Amniotic epithelial cell (primary cell): Measurements from ENCODE around the gene CCDC146.
A peak's percentile ranks its signal among the peaks of the same experiment; 100 is the strongest.
"Not testable (repeated sequence)": the region's sequence is repeated elsewhere in the genome, so short reads cannot be mapped to it uniquely, and the experiment has no call there.

Experiments
- DNase-seq: peaks from one replicate; pipeline ENCODE4 v3.0.0-alpha.2; 2010; ENCODE audit warnings: low read depth

The CCDC146 gene, protein sequence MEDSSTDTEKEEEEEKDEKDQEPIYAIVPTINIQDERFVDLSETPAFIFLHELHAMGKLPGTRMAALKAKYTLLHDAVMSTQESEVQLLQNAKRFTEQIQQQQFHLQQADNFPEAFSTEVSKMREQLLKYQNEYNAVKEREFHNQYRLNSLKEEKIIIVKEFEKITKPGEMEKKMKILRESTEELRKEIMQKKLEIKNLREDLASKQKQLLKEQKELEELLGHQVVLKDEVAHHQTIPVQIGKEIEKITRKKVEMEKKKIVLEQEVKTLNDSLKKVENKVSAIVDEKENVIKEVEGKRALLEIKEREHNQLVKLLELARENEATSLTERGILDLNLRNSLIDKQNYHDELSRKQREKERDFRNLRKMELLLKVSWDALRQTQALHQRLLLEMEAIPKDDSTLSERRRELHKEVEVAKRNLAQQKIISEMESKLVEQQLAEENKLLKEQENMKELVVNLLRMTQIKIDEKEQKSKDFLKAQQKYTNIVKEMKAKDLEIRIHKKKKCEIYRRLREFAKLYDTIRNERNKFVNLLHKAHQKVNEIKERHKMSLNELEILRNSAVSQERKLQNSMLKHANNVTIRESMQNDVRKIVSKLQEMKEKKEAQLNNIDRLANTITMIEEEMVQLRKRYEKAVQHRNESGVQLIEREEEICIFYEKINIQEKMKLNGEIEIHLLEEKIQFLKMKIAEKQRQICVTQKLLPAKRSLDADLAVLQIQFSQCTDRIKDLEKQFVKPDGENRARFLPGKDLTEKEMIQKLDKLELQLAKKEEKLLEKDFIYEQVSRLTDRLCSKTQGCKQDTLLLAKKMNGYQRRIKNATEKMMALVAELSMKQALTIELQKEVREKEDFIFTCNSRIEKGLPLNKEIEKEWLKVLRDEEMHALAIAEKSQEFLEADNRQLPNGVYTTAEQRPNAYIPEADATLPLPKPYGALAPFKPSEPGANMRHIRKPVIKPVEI

DNA sequence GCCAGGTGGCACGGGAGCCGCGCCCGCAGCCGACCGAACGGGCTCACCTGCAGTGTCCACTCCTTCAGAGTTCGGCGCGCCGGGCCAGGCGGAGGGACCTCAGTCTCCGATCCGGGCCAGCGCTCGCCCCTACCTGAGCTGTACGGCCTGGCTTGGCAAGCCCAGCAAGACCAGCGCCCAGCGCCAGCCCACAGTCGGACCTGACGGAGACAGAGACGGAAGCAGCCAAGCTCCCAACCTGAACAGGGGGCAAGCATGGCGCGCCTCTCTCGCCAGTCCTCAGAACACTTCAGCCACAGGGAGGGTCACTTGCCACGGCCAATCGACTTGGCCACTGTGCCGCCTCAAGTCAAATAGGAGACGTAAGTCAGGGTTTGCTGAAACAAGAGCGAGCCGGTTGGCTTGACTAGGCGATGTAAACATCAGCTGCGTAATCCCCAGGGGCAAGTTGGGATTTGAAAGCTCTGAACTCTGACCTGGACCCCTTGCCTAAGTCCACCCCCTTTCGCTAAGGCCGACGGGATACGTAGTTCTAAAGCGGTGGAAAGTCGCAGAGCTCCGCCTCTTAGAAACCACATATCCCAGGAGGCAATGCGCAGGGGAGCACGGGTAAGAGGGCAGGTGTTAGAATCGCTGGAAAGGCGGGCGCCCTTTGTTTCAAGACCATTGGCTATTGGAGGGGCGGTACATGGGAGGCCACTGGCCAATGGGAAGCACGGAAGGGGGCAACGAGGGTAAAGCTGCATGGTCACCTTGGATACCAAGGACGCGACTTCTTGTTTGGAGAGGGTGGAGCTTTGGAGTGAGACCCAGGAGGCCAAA, at the start of gene CCDC146:
TSS of gene CCDC146 (plus strand) at position 756 of the 822 bp plus-strand sequence. CDS start 45,054 bp downstream, outside the sequence.
- DNase-seq: peak; percentile 98

DNA sequence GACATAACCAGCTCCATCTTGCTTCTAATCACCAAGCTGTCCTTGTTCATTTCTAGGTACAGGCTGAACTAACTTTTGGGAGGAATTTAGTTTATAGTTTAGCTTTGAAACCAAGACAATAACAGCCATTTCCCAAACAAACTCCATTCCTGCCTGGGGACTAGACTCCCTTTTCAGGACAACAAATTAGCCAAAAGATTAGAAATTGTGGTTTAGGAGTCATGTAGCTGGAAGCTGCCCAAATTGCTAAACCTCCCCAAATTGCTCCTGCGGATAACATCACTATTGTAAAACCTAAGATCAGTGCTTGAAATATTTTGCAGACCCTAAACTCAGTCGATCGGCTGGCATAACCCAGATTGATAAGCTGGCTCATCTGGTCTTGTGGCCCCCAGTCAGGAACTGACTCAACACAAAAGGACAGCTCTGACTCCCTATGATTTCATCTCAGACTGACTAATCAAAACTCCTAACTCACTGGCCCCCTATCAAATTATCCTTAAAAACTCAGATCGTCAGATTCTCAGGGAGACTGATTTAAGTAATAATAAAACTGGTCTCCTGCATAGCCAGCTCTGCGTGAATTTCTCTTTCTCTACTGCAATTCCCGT, 47.5 kb upstream of the CCDC146 start:
- peak; percentile 29 for DNase-seq

DNA sequence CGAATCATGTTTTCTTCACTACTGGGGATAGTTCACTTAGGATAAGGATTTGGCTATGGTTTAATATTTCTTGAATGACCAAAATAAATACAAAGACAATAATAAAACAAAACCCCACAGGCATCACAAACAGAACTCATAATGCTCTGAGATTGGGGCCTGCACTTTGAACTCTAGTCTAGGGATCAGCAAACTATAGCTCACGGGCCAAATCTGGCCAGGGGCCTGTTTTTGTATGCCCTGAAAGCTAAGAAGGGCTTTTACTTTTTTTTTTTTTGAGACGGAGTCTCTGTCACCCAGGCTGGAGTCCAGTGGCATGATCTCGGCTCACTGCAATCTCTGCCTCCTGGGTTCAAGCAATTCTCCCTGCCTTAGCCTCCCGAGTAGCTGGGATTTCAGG, 45.4 kb upstream of the CCDC146 start:
- not testable (repeated sequence) for DNase-seq

DNA sequence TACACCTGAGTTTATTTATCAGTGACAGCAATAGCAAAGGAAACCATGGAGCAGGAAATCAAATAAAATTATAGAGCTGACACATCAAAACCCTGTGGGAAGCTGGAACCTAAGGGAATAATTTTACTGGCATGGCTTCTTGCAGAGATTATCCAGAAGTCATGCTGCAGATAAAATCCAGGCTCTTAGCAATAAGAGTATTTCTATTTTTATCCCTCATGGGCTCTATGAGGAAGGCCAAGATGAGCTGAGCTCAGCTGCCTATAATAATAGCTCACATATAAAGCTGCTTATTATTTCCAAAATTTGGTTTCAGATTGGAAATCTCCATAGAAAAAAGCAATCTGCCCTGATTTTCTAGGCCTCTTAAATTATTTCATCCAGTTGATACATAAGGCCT, 43.3 kb upstream of the CCDC146 start:
- not testable (repeated sequence) for DNase-seq

DNA sequence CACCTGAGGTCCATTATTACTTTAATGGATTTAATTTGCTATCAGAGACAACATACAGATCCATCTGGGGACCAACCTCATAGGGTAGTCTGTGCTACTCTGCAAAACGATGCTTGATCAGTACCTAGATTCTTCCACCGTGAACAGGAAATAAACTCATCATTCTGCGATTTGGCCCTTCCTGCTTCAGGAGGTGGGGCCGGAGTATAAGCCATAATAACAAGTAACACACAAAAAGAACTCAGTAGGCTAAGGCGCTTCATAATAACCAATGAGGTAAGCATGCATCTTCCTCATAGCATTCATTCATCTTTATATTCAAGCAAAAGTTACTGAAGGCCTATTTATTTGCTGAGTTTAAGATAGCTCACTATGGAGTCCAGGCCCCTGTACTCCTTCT, 42.8 kb upstream of the CCDC146 start:
- not testable (repeated sequence) for DNase-seq

DNA sequence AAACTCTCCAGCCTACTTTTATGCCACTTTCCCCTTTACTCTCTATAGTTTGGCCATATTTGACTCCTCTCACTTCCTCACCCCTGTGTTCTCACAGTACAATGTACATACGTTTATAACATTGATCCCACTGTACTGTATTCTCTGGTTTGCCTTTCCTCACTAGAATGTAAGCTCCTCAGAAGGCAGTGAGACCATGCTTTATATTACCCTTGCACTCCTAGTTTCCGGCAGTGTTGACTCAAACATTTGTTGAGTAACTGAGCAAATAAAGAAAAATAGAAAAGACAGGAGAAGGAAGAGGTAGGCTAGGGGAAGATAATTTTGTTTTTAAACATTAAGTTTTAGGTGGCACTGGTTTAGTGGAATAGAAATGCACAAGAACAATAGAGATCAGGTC, 42.2 kb upstream of the CCDC146 start:
- not testable (repeated sequence) for DNase-seq

DNA sequence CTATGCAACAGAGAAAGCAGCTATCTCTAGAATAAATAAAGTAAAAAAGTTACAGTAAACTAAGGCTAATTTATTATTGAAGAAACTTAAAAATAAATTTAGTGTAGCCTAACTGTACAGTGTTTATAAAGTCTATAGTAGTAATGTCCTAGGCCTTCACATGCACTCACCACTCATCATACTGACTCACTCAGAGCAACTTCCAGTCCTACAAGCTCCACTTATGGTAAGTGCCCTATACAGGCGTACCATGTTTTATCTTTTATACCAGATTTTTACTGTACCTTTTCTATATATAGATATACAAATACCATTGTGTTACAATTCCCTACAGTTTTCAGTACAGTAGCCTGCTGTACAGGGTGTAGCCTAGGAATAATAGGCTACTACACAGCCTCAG, 40.2 kb upstream of the CCDC146 start:
- not testable (repeated sequence) for DNase-seq

DNA sequence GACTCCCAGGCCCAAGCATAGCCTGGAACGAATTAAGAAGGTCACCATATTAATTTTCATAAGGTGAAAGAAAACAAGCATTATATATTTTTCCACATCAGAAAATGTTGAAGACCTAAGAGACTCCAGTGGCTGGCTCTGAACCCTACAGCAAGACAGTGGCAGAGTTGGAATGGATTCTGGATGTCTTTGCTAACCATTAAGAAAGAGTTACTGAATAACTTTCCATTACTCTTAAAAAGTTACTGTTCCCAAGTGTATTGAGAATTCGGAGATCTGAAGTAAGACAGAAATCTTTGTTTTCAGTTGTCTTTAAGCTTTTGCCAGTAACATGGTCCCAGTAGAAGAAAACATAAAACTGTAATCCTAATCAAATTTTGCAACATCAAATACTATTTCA, 30.1 kb upstream of the CCDC146 start:
- not testable (repeated sequence) for DNase-seq

DNA sequence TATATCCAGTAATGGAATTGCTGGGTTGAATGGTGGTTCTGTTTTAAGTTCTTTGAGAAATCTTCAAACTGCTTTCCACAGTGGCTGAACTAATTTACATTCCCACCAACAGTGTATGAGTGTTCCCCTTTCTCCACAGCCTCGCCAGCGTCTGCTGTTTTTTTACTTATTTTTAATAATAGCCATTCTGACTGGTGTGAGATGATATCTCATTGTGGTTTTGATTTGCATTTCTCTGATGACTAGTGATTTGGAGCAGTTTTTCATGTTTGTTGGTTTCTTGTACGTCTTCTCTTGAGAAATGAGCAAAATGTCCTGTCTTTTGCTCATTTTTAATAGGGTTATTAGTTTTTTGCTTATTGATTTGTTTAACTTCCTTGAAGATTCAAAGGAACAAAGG, 21.9 kb upstream of the CCDC146 start:
- not testable (repeated sequence) for DNase-seq

DNA sequence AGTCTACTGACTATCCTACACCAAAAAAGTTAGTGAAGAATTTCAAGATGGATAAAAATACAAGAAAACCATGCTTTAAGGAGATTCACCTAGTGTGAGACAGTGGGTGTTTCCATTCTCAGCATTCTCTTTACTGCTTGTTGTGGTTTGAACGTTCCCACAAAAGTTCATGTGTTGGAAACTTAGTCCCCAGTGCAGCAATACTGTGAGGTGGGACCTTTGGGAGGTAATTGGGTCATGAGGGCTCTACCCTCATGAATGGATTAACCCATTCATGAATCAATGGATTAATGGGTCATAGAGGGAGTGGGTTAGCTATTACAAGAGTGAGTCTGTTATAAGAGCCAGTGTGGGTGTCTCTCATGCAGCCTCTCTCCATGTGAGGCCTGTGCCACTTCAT, 21.2 kb upstream of the CCDC146 start:
- not testable (repeated sequence) for DNase-seq

DNA sequence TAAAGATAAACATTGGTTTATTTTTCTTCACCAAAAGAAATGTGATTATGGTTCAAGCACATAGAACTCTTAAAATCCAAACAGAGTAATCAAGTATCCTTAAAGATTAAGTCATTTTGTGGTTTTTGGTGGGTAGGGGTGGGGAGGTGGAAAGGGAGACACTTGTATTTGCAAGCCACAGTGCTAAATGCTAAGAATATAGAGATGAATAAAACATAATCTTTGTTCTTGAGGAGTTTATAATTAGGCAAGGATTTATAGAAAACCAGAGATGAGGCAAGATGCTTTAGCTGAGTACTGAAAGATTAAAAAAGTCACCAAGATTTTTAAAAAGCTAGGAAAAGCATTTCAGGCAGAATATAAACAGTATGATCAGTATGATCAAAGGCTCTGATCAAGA, 19.7 kb upstream of the CCDC146 start:
- not testable (repeated sequence) for DNase-seq

DNA sequence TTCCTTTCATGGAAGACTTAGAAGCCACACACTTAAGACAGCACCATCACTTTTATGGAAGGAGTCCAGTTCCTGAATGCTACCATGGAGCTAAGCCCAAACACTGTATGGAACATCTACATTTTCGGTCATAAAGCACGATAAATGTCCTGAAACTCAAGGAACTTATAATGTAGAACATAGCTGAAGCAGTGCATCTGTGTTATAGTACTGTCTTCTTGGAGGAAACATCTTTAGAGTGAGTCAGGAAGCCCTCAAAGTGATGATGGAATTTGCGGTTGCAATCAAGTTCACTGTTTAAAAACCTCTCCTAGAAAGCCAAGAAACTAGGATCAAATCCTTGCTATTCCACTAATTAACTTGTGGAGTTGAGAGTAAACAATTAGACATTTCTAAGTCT, 16.5 kb upstream of the CCDC146 start:
- not testable (repeated sequence) for DNase-seq

DNA sequence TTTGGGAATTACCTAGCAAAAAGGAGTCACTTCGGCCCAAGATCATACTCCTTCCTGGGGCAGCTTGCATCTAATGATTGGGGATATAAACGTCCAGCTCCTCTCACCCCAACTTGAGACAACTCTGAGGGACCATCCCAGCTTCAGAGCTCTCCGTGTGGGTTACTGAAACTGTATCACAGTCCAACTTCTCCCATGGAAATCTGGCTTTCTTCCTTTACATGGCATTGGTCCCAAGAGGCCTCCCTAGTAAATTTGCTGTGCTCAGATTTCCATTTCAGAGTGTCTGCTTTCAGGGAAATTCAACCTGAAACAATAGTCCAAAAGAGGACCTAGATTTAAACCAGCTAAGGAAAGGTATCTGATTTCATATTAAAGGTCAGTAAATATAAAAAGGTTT, 14.8 kb upstream of the CCDC146 start:
- DNase-seq: not testable (repeated sequence)

DNA sequence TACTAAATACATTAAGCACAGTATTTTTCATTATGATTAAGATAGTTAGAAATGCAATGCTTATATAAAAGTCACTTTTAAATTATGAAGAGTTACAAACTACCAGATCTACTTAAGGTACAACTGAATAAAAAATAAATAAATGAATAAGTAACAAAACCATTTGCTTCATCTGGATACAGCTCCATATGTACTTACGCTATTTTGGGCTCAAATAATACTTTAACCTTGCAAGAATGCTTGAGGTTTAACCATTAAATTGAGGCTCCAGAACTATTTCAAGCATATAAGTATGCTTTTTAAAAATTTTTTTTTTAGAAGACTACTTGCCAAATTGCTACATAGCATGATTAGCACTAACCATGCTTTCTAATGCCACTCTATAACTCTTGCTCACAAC, 14.1 kb upstream of the CCDC146 start:
- DNase-seq: not testable (repeated sequence)

DNA sequence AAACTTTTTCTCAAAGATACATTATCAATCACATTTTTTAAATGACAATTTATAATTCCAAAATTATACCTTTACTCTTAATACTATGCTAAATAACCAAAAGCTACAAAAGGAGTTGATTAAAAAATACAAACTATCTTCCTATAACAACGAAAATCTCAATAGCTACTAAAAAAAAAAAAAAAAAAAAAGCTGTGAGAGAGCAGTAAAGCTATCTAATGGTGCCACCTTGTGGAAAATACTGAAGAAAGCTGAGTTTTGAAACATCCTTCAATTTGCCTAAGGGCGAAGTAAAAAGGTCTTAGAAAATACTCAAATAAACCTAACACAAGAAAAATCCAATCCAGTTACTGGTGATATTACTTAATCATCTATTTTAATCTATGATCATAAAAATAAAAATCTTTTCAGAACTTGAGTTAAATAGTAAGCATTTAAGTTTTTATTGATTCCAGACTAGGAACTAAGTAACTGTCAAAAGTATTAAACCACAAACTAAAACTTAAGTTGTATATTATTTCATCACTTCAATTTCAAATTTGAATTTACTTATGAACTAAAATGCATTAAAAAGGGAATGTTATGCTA, 9.6 kb upstream of the CCDC146 start:
- not testable (repeated sequence) for DNase-seq

DNA sequence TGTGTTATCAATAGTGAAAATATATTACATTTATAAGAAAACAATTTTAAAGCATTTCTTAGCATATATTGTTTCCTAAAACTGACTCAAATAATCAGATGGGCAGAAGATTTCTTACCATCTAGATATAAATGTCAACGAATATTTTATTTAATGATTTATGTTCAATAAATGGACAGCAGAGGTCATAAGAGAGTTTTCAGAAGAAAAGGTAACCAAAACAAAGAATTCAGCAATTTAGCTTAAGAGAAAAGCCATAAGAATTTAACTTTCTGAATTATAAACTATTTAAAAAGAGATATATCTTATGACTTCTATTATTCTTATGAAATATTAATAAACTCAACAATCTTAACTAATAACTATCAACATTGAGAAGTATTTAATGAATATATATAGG, 3.1 kb downstream of the CCDC146 start:
- not testable (repeated sequence) for DNase-seq

DNA sequence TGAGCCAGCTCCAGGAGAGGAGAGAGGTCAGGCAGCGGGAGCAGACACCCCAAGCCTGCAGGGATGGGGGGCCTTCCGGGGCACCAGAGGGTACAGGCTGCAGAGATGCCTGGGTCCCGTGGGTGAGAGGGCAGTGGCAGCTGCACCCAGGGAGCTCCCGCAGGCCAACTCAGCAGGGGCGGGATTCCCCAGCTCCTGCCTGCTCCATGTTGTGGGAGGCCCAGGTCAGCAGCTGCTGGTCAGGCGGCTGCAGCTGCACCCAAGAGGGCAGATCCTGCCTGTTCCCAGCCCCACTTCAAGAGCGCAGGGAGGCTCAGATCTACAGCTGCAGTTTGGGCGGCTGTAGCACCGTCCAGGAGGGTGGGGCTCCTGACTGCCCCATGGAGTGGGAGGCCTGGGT, 4.6 kb downstream of the CCDC146 start:
- not testable (repeated sequence) for DNase-seq

DNA sequence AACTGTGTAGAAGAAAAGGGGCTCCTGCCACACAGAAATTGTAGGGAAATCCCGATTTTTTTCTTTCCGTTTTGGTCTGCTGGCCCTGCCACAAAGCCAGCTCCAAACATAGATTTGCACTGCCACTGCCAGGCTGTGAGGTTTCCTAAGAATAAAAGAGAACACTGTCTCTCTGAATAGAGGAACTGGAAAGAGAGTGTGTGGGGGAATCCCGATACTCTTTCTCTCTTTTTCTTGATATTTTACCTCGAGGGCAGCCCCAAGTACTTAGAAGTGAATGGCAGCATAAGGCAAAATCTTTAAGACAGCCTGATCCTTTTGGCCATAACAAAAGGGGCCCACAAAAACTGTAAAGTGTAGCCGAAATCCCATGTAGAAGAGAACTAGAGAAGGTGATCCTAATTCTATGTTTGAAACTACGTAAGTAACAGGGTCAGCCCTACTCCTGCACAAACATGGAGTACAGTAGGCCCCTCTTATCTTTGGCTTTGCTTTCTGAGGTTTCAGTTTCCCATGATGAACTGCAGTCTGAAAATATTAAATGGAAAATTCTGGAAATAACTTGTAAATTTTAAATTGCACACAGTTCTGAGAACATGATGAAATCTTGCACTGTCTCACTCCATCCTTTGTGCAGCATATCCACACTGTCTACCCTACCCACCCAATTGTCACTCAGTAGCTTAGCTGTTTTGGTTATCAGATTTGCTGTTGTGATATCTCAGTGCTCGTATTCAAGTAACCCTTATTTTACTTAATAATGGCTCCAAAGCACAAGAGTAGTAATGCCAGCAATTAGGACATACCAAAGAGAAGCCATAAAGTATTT, 6.4 kb downstream of the CCDC146 start:
- not testable (repeated sequence) for DNase-seq

DNA sequence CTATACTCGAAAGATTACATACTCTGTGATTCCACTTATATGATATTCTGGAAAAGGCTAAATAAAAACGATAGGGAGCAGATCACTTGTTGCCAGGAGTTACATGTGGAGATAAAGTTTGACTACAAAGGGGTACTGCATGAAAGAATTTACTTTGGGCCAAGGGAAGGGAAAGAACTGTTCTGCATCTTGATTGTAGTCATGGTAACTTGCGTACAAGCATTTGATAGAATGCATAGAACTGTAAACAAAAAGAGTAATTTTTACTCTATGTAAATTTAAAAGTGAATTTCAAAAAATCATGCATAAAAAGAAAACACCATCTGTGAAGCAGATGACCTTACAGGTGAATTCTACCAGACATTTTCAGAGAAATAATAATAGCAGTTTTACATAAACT, 9.4 kb downstream of the CCDC146 start:
- DNase-seq: not testable (repeated sequence)

DNA sequence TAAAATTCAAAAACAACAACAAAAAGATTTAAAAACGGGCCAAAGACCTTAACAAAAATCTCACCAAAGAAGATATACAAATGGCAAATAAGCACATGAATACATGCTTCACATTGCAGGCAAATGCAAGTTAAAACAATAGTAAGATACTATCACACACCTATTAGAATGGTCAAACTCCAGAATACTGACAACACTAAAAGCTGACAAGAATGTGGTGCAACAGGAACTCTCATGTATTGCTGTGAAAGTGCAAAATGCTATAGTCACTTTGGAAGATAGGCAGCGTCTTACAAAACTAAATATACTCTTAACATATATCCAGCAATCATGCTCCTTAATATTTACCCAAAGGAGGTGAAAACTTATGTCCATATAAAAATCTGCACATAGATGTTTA, 16.3 kb downstream of the CCDC146 start:
- not testable (repeated sequence) for DNase-seq
